ENCODE results near the gene CD300LF.

CD300LF gene

GRCh38 chr17:74740641-74741387 is 28.1 kb upstream of the CD300LF start:
- no peak for DNase-seq (ENCODE audit: extremely low read depth, low read depth)
- TF ChIP-seq, protein P1, sequence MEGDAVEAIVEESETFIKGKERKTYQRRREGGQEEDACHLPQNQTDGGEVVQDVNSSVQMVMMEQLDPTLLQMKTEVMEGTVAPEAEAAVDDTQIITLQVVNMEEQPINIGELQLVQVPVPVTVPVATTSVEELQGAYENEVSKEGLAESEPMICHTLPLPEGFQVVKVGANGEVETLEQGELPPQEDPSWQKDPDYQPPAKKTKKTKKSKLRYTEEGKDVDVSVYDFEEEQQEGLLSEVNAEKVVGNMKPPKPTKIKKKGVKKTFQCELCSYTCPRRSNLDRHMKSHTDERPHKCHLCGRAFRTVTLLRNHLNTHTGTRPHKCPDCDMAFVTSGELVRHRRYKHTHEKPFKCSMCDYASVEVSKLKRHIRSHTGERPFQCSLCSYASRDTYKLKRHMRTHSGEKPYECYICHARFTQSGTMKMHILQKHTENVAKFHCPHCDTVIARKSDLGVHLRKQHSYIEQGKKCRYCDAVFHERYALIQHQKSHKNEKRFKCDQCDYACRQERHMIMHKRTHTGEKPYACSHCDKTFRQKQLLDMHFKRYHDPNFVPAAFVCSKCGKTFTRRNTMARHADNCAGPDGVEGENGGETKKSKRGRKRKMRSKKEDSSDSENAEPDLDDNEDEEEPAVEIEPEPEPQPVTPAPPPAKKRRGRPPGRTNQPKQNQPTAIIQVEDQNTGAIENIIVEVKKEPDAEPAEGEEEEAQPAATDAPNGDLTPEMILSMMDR (IDR thresholded peaks at IDR 0.05; ENCODE audit: low read depth, low read length): no peak

- TF ChIP-seq, protein P1 (IDR thresholded peaks at IDR 0.05; ENCODE audit: low read depth, low read length): no peak
- DNase-seq (ENCODE audit: extremely low read depth, low read depth): no peak
Measured at GRCh38 chr17:74740173-74740572, 27.4 kb upstream of the CD300LF start.

DNA sequence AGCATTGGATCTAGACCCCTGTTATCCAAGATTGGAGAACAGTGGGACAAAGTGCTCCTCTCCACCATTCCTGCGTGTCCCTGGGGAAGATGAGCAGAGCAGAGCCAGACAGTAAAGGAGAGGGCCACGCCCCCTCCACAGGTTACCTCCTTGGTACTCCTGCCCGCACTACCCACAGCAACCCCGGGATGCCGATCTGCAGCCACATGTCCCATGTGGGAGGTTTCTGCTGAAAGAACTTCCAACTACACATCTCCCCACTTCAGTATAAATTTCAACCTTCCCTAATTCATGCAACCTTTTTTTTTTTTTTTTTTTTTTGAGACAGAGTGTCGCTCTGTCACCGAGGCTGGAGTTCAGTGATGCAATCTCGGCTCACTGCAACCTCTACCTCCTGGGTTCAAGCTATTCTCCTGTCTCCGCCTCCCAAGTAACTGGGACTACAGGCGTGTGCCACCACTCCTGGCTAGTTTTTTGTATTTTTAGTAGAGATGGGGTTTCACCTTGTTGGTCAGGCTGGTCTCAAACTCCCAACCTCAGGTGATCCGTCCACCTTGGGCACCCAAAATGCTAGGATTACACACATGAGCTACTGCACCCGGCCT is 26.6 kb upstream of the CD300LF start:
- TF ChIP-seq, protein P1 (IDR thresholded peaks at IDR 0.05; ENCODE audit: low read depth, low read length): no peak

GRCh38 chr17:74738051-74738996 is 25.6 kb upstream of the CD300LF start:
- no peak for DNase-seq (ENCODE audit: extremely low read depth, low read depth)
- TF ChIP-seq, protein P1 (IDR thresholded peaks at IDR 0.05; ENCODE audit: low read depth, low read length): no peak

More for the DNA sequence above, 26.6 kb upstream of the CD300LF start:
- DNase-seq (ENCODE audit: extremely low read depth, low read depth): no peak

DNA sequence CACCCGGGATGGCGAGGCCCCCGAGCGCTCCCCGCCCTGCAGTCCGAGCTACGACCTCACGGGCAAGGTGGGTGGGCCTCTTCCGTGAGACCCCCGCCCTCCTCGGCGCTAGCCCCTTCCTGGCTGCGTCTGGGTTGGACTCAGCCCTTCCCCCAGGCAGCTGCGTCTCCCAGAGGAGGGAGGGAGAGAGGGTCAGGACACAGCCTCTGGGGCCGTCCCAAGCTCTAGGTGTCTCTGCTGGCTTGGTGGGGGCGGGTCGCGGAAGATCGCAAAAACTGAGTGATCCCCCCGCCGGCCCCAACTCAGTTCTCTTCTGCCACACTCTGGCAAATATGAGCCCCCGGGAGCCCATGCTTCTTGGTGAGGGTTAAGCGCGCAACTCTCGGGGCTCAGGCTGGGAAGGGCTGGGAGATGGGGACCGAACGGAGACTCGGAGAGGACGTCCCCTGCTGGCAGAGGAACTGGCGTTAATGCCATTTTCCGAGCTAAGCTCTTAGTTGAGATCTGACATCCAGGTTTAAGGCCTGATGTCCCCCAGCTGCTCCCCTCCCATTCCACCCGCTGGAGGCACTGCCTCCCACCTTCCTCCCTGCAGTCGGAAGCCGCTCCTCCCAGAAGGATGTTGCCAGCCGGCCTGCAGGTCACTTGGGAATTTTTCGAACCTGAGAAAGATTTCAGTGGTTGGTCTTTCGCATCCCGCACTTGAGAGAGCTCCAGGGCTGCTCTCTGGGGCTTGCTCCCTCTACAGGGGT is 24.8 kb upstream of the CD300LF start:
- TF ChIP-seq, protein P1 (IDR thresholded peaks at IDR 0.05; ENCODE audit: low read depth, low read length): peak; percentile 23
- no peak for DNase-seq (ENCODE audit: extremely low read depth, low read depth)

DNA sequence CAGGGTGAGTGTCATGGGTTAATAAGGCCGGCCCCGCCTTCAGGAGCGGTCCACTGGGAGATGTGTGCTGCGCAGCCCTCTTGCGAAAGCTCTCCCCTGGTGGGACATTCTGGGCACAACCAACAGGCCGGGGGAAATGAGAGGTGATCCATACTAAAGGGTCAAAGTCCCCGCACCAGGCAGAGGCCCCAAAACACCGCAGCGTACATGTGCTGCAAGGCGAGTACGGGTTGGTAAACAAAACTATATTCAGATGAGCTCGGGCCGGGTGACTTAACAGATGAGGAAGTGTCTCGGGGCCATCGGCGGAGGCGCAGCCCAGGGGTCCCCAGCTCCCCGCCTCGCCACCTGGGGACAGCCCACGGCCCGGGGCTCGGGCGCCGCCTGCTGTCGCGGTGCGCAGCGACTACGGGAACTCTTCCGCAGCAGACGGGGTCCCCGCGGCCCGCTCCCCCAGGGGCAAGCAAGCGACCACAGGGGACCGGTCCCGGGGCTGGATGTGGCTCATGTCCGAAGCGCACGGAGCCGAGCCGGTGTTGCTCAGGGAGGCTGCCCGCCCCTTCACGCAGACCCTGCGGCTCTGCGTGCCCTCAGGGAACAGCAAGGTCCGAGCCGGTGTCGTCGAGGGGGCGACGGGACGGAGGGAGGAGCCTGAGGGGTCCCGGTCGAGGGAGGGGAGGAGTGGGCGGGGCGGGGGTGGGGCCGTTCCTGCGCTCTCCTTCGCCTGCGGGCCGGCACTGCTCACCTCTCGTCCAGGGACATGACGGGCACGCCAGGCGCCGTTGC is 24.0 kb upstream of the CD300LF start, which contains the start of gene RAB37:
TSS of gene RAB37 (plus strand) at position 744 of the 786 bp plus-strand sequence. CDS start at position 761, 17 bp downstream.
- TF ChIP-seq, protein P1 (IDR thresholded peaks at IDR 0.05; ENCODE audit: low read depth, low read length): peak; percentile 13
- DNase-seq (ENCODE audit: extremely low read depth, low read depth): no peak
